Esophagus muscularis mucosa (tissue), 4 donors: ENCODE results near the gene C1QTNF9B. TPM values are rescaled to one million over a fixed set of nuclear protein-coding genes. Genes with fewer than 3 reads are reported as not detected.

Experiments used
- DNase-seq: peaks from one replicate; pipeline ENCODE4 v3.0.0-alpha.2; 2017; ENCODE audit errors: extremely low spot score
- H3K27ac ChIP-seq, 4 donors: fragments of 200-600 bp; sonication (generic); replicated peaks in 1 of 4; 1 replicate in 3 of 4; 2 replicates in 1 of 4; pipeline ENCODE4 v1.5.1; 2016 to 2019; ENCODE audit warnings: mild to moderate bottlenecking in 1 of 4
- H3K27me3 ChIP-seq, 4 donors: fragments of 200-600 bp; sonication (generic); one replicate each; pipeline versions ENCODE4 v1.5.1 to v1.6.0; 2016 to 2019
- H3K36me3 ChIP-seq, 4 donors: fragments of 200-600 bp; sonication (generic); one replicate each; pipeline ENCODE4 v1.5.1; 2016 to 2019
- H3K4me1 ChIP-seq, 4 donors: fragments of 200-600 bp; sonication (generic); one replicate each; pipeline ENCODE4 v1.5.1; 2016 to 2019
- H3K4me3 ChIP-seq, 4 donors: fragments of 200-600 bp; sonication (generic); 1 replicate in 2 of 4; 2 replicates in 2 of 4; pipeline ENCODE4 v1.5.1; 2016 to 2019; ENCODE audit warnings: mild to moderate bottlenecking in 4 of 4, moderate library complexity in 1 of 4
- H3K9me3 ChIP-seq, 4 donors: fragments of 200-600 bp; sonication (generic); 1 replicate in 3 of 4; 2 replicates in 1 of 4; pipeline ENCODE4 v1.5.1; 2016 to 2019
- EP300 ChIP-seq: sonication (generic); formaldehyde crosslinking; IDR thresholded peaks from one replicate; pipeline ENCODE4 v1.6.1; 2017; ENCODE audit warnings: antibody characterized with exemption
- POLR2A ChIP-seq: fragments of 450-650 bp; IDR thresholded peaks from one replicate; pipeline ENCODE4 v1.6.1; 2017; ENCODE audit warnings: antibody characterized with exemption, moderate library complexity, mild to moderate bottlenecking, low read depth
- POLR2AphosphoS5 ChIP-seq, 2 donors: sonication (generic); formaldehyde crosslinking; IDR thresholded peaks; one replicate each; pipeline ENCODE4 v1.6.1; 2017; ENCODE audit warnings: antibody characterized with exemption in 2 of 2
- WGBS: methylation state at CpG from one replicate; pipeline ENCODE4 v1.1.5; 2018; 5-methylcytosine and 5-hydroxymethylcytosine counted together
- intact Hi-C: fragments of 100-400 bp; cut with DNase I; formaldehyde crosslinking; loops from one replicate; pipeline ENCODE4 v1.15.1; 2023
- total RNA-seq, 4 donors: library from RNA; depleted of rRNA; stranded (reverse); fragments of >200 nt; gene quantifications; one replicate each; pipeline versions ENCODE4 v1.1.0 to v1.2.1, GENCODE V29; 2016
- TF ChIP-seq, protein P1 (sequence below), 3 experiments: fragments of 200-600 bp in 2 of 3; fragments of 450-650 bp in 1 of 3; sonication (generic) in 2 of 3; IDR thresholded peaks; one replicate each; pipeline ENCODE4 v1.5.1; 2017 to 2019; ENCODE audit warnings: antibody characterized with exemption in 3 of 3, mild to moderate bottlenecking in 2 of 3, moderate library complexity in 1 of 3

C1QTNF9B gene
- total RNA-seq, 4 donors from 2014 or later = 0.32 to 0.86 TPM; not detected in 2

GRCh38 chr13:23849670-23850069 is 47.6 kb downstream of the C1QTNF9B start:
- Histone ChIP-seq H3K9me3 (no peaks in the 10 kb centered on the region), H3K4me3 (no peak overlapping the region), H3K4me1 (peaks cover 0 to 18% (median 12%) of the 10 kb centered on the region in 4 donors), H3K36me3 (peaks cover 0 to 3% (median 0%) of the 10 kb centered on the region in 4 donors), H3K27ac (no peak overlapping the region), H3K27me3 (no peaks in the 10 kb centered on the region)
- intact Hi-C loops = no loop called here
- WGBS = 96% methylated on average over 2 of the region's 2 CpGs
- DNase-seq = no peak
- TF ChIP-seq POLR2A (no peak), POLR2AphosphoS5 (IDR thresholded peaks at IDR 0.05) (no peak), EP300 (no peak)
- TF ChIP-seq, protein P1, sequence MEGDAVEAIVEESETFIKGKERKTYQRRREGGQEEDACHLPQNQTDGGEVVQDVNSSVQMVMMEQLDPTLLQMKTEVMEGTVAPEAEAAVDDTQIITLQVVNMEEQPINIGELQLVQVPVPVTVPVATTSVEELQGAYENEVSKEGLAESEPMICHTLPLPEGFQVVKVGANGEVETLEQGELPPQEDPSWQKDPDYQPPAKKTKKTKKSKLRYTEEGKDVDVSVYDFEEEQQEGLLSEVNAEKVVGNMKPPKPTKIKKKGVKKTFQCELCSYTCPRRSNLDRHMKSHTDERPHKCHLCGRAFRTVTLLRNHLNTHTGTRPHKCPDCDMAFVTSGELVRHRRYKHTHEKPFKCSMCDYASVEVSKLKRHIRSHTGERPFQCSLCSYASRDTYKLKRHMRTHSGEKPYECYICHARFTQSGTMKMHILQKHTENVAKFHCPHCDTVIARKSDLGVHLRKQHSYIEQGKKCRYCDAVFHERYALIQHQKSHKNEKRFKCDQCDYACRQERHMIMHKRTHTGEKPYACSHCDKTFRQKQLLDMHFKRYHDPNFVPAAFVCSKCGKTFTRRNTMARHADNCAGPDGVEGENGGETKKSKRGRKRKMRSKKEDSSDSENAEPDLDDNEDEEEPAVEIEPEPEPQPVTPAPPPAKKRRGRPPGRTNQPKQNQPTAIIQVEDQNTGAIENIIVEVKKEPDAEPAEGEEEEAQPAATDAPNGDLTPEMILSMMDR (IDR thresholded peaks at IDR 0.05) = no peak

- no peaks in the 10 kb centered on the region for H3K9me3 ChIP-seq
- no peak overlapping the region for H3K27ac ChIP-seq
- H3K4me3 ChIP-seq = no peak overlapping the region
- 87% methylated on average over 8 of the region's 8 CpGs for WGBS
- no peaks in the 10 kb centered on the region for H3K36me3 ChIP-seq
- no peak for DNase-seq
- no peaks in the 10 kb centered on the region for H3K27me3 ChIP-seq
- intact Hi-C loops = no loop called here
- H3K4me1 ChIP-seq = peaks cover 0 to 18% (median 12%) of the 10 kb centered on the region in 4 donors
- TF ChIP-seq POLR2AphosphoS5 (IDR thresholded peaks at IDR 0.05) = no peak
- TF ChIP-seq EP300 = no peak
- TF ChIP-seq POLR2A = no peak
- TF ChIP-seq, protein P1 (IDR thresholded peaks at IDR 0.05) = no peak
These were observed 48.6 kb downstream of the C1QTNF9B start for GRCh38 chr13:23848646-23849141.

DNA sequence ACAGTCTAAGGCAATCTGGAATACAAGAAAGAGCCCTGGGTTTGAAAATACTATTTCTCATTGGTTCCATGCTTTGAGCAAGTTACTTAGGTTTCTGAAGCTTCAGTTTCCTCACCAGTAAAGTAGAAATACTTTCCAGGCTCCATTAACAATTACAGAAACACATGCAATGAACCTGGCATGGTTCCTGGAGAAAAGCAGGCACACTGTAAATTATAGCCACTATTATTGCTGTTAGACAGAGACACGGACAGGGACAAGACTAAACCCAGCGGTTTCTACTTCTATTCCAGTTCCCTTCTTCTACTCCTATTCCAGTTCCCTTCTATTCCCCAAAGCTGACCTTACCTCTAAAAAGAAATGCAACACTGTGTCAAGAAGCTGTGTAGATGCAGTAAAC is 49.3 kb downstream of the C1QTNF9B start:
- intact Hi-C loops = no loop called here
- H3K27me3 ChIP-seq = no peaks in the 10 kb centered on the region
- WGBS = 50% methylated on average over 2 of the region's 2 CpGs
- TF ChIP-seq, protein P1 (IDR thresholded peaks at IDR 0.05) = no peak
- TF ChIP-seq POLR2A = no peak
- TF ChIP-seq EP300 = no peak
- no peak for TF ChIP-seq POLR2AphosphoS5 (IDR thresholded peaks at IDR 0.05)
- DNase-seq = no peak
- no peaks in the 10 kb centered on the region for H3K9me3 ChIP-seq
- H3K4me1 ChIP-seq = peaks cover 0 to 18% (median 12%) of the 10 kb centered on the region in 4 donors
- no peaks in the 10 kb centered on the region for H3K36me3 ChIP-seq
- no peak overlapping the region for H3K27ac ChIP-seq
- H3K4me3 ChIP-seq = no peak overlapping the region

DNA sequence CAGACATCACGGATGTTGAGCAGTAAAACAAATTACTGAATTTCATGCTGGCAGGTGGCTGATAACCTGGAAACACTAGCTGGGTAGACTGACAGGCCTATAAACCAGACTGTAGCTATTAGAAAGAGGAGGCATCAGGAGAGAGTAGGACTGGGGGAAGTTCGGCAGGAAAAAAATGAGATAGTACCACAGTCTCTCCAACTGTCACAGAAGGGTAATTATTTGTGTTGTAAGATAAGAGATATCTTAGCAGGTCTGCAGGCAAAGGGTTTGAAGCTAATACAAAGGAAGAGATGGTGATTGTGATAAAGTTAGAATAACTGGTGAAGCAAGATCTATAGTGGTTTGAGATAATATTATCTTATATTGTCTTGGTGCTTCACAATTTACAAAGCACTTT is 49.8 kb downstream of the C1QTNF9B start:
- Histone ChIP-seq H3K4me3 (no peak overlapping the region), H3K27ac (no peak overlapping the region), H3K36me3 (peaks cover 0 to 3% (median under 1%) of the 10 kb centered on the region in 4 donors), H3K9me3 (no peaks in the 10 kb centered on the region), H3K4me1 (peaks cover 0 to 18% (median 12%) of the 10 kb centered on the region in 4 donors), H3K27me3 (no peaks in the 10 kb centered on the region)
- TF ChIP-seq, protein P1 (IDR thresholded peaks at IDR 0.05) = no peak
- TF ChIP-seq EP300 (no peak), POLR2AphosphoS5 (IDR thresholded peaks at IDR 0.05) (no peak)
- DNase-seq = no peak
- intact Hi-C loops = no loop called here
- 78% methylated on average over 2 of the region's 2 CpGs for WGBS

- Histone ChIP-seq H3K36me3 (peaks cover 4 to 16% (median 9%) of the 10 kb centered on the region in 4 donors), H3K27me3 (no peaks in the 10 kb centered on the region), H3K4me3 (no peak overlapping the region), H3K27ac (no peak overlapping the region), H3K9me3 (no peaks in the 10 kb centered on the region), H3K4me1 (peaks cover 0 to 18% (median 12%) of the 10 kb centered on the region in 4 donors)
- no peak for DNase-seq
- TF ChIP-seq EP300 (no peak), POLR2A (no peak), POLR2AphosphoS5 (IDR thresholded peaks at IDR 0.05) (no peak)
- TF ChIP-seq, protein P1 (IDR thresholded peaks at IDR 0.05) = no peak
- intact Hi-C loops = no loop called here
- 87% methylated on average over 5 of the region's 5 CpGs for WGBS
These were observed 52.1 kb downstream of the C1QTNF9B start for GRCh38 chr13:23845105-23845725.
